ENCODE results near the gene ARRDC2. TPM values are rescaled to one million over a fixed set of nuclear protein-coding genes. Genes with fewer than 3 reads are reported as not detected.
"Not testable (repeated sequence)": the region's sequence is repeated elsewhere in the genome, so short reads cannot be mapped to it uniquely, and the experiment has no call there.

The ARRDC2 gene
- total RNA-seq, 2 donors from 2014 or later: 57.1 to 75.9 TPM

GRCh38 chr19:18000915-18001776, 6.8 kb upstream of the ARRDC2 start:
- Histone ChIP-seq H3K4me3 (peak overlapping the region; percentile 55 to 71), H3K36me3 (no peaks in the 10 kb centered on the region), H3K27ac (peak overlapping the region; percentile 83 to 86), H3K4me1 (replicated peaks) (no peaks in the 10 kb centered on the region), H3K27me3 (replicated peaks; ENCODE audit: insufficient read depth) (no peaks in the 10 kb centered on the region), H3K9me3 (no peaks in the 10 kb centered on the region)
- DNase-seq (ENCODE audit: low spot score): peak; percentile 93
- TF ChIP-seq CTCF (IDR thresholded peaks at IDR 0.05) (peak in 1 of 4 experiments; percentile 8), POLR2AphosphoS5 (IDR thresholded peaks at IDR 0.05) (peak; percentile 90), POLR2A (IDR thresholded peaks at IDR 0.05) (peak; percentile 79)
- WGBS: 0% methylated on average over 64 of the region's 105 CpGs
- intact Hi-C loops (cut with DNase I): loop anchor here (10.0 kb wide), 1 partner anchor 154 kb away; the partner anchor contains the start of gene PIK3R2

GRCh38 chr19:18001777-18002345, 6.1 kb upstream of the ARRDC2 start:
- H3K4me3 ChIP-seq: peak overlapping the region; percentile 55 to 71
- no peaks in the 10 kb centered on the region for H3K36me3 ChIP-seq
- H3K27ac ChIP-seq: peak overlapping the region; percentile 83 to 86
- DNase-seq (ENCODE audit: low spot score): no peak
- intact Hi-C loops (cut with DNase I): loop anchor here (10.0 kb wide), 1 partner anchor 153 kb away; the partner anchor contains the start of gene PIK3R2
- no peaks in the 10 kb centered on the region for H3K9me3 ChIP-seq
- H3K27me3 ChIP-seq (replicated peaks; ENCODE audit: insufficient read depth): no peaks in the 10 kb centered on the region
- TF ChIP-seq POLR2A (IDR thresholded peaks at IDR 0.05) (no peak), CTCF (IDR thresholded peaks at IDR 0.05) (no peak), POLR2AphosphoS5 (IDR thresholded peaks at IDR 0.05) (no peak)
- H3K4me1 ChIP-seq (replicated peaks): no peaks in the 10 kb centered on the region
- WGBS: 40% methylated on average over 15 of the region's 15 CpGs

GRCh38 chr19:18002347-18002850, 5.6 kb upstream of the ARRDC2 start:
- Histone ChIP-seq H3K4me1 (replicated peaks) (no peaks in the 10 kb centered on the region), H3K27me3 (replicated peaks; ENCODE audit: insufficient read depth) (no peaks in the 10 kb centered on the region), H3K9me3 (no peaks in the 10 kb centered on the region), H3K4me3 (peak overlapping the region in 1 of 2 donors; percentile 71), H3K27ac (peak overlapping the region in 1 of 2 donors; percentile 86), H3K36me3 (no peaks in the 10 kb centered on the region)
- no peak for TF ChIP-seq POLR2A (IDR thresholded peaks at IDR 0.05)
- TF ChIP-seq CTCF (IDR thresholded peaks at IDR 0.05): no peak
- no peak for TF ChIP-seq POLR2AphosphoS5 (IDR thresholded peaks at IDR 0.05)
- DNase-seq (ENCODE audit: low spot score): no peak
- intact Hi-C loops (cut with DNase I): loop anchor here (10.0 kb wide), 1 partner anchor 152 kb away; the partner anchor contains the start of gene PIK3R2
- 94% methylated on average over 27 of the region's 27 CpGs for WGBS

DNA sequence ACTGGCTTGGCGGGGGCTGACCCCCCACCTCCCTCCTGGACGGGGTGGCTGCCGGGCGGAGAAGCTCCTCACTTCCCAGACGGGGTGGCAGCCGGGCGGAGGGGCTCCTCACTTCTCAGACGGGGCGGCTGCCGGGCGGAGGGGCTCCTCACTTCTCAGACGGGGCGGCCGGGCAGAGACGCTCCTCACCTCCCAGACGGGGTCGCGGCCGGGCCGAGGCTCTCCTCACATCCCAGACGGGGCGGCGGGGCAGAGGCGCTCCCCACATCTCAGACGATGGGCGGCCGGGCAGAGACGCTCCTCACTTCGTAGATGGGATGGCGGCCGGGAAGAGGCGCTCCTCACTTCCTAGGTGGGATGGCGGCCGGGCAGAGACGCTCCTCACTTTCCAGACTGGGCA, 2.2 kb upstream of the ARRDC2 start:
- not testable (repeated sequence) for H3K27me3 ChIP-seq (replicated peaks; ENCODE audit: insufficient read depth); H3K4me3 ChIP-seq; H3K27ac ChIP-seq; DNase-seq (ENCODE audit: low spot score); H3K9me3 ChIP-seq; H3K4me1 ChIP-seq (replicated peaks)
- WGBS: 95% methylated on average over 32 of the region's 35 CpGs
- peaks cover 9 to 15% of the 10 kb centered on the region in 2 donors for H3K36me3 ChIP-seq
- intact Hi-C loops (cut with DNase I): loop anchor here (10.0 kb wide), 1 partner anchor 149 kb away; the partner anchor contains the start of gene PIK3R2
